HG03097 (cell line): ENCODE measurements around the gene SPEM3.

Experiments
- ATAC-seq: cut with Tn5 transposase; IDR thresholded peaks from one replicate; pipeline ENCODE4 v1.9.1; 2021; ENCODE audit not compliant: unreplicated experiment, low FRiP score

The SPEM3 gene

DNA sequence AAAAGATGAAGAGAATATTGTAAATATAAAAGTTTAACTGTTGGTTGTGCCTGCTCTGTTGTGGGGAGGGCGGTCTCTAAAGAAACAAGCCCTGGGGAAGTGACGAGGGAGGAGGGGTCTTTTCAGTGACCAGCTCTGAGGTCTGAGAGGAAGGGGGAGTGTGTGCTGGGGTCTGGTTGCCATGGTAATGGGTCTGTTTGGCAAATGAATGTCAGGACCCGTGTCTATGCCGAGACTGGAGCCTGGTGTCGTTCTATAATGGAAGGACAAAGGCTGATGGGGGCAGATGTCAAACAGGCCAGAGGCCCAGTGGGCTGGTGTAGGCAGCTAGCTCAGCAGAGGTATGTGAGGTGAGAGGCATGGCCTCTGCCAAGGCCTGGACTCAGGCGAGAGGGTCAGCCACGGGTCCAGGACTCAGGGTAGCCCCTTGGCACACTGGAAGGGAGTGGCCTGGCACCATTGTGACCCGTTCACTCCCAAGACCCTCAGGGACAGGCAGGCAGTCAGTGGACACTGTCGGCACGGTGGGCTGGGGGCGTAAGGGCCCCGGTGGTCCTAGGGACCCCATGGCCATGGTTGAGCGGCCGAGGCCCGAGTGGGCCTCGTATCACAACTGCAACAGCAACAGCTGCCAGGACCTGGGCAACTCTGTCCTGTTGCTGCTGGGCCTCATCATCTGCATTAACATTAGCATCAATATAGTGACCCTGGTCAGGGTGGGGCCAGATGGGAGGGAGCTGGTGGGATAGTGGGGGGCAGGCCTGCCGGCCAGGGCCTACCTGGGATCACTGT is 8.6 kb upstream of the SPEM3 start, which contains the start of gene SPEM1:
SPEM1 (plus strand) TSS at position 506 of the 792 bp plus-strand sequence; CDS start at position 567, 61 bp downstream.
- no peak for ATAC-seq

GRCh38 chr17:7421186-7421585 is 7.5 kb upstream of the SPEM3 start:
- no peak for ATAC-seq

- no peak for ATAC-seq
Measured at GRCh38 chr17:7423679-7424078, 5.0 kb upstream of the SPEM3 start.

GRCh38 chr17:7425316-7425715 is 3.3 kb upstream of the SPEM3 start, which contains the start of gene SPEM2:
Gene SPEM2 (plus strand): TSS chr17:7425616. CDS start chr17:7425689, 73 bp downstream.
- ATAC-seq = no peak

GRCh38 chr17:7425756-7426155 is 2.9 kb upstream of the SPEM3 start:
- no peak for ATAC-seq

DNA sequence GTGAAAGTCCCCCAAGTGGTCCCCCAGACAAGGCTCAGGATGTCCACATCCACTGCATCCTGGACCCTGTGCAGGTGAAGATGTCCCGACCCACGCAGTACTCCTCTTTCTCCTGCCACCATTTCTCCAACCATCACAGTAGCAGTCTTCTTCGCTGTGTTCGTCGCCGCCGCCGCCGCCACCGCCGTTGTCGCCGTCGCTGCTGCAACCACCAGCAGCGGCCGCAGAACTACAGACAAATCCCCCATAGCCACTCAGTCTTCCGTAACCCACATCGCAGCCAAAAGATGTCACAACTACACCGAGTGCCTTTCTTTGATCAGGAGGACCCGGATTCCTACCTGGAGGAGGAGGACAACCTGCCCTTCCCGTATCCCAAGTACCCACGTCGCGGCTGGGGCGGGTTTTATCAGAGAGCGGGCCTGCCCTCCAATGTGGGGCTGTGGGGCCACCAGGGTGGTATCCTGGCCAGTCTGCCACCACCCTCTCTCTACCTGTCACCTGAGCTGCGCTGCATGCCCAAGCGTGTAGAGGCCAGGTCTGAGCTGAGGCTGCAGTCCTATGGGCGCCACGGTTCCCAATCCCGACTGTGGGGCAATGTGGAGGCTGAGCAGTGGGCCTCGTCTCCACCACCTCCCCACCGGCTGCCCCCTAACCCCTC is 2.3 kb upstream of the SPEM3 start:
- ATAC-seq = no peak

DNA sequence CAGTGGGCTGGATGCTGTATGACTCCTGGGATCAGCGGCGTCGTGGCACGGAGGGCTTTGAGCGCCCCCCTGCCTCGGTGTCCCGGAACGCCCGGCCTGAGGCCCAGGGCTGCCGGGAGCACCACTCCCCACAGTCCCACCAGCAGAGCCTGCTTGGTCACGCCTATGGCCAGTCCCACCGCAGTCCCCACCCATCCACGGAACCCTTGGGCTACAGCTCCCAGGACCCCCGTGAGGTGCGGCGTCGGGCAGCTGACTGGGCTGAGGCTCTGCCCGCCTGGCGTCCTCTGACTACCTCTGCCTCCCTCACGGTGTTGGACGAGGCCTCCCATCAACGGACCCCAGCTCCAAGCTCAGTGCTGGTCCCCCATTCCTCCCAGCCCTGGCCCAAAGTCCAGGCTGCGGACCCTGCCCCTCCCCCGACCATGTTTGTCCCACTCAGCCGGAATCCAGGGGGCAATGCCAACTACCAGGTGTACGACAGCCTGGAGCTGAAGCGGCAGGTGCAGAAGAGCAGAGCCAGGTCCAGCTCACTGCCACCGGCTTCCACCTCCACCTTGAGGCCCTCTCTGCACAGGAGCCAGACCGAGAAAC is 1.7 kb upstream of the SPEM3 start:
- no peak for ATAC-seq

DNA sequence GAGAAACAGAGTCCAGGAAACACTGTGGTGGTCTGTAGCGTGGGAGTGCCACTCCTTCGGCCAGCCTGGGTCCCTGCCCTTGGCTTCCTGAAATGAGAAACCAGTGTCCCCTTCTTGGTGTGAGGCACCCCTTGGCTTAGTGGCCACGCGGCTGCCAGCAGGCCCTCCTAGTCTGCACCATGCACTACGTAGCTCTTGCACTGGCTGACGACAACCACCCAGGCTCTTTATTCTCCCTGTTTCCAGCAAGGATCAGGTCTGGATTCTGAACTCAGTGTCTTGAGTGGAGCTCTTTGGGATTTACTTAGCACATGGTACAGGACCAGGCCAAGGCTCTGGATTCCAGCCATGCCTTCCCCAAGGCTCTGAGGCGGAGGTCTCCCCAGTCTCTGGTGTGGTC is 1.1 kb upstream of the SPEM3 start:
- ATAC-seq = no peak

- no peak for ATAC-seq
Measured at GRCh38 chr17:7429722-7430121, 1.1 kb downstream of the SPEM3 start.

- no peak for ATAC-seq
Measured at GRCh38 chr17:7431231-7431630, 2.6 kb downstream of the SPEM3 start.

DNA sequence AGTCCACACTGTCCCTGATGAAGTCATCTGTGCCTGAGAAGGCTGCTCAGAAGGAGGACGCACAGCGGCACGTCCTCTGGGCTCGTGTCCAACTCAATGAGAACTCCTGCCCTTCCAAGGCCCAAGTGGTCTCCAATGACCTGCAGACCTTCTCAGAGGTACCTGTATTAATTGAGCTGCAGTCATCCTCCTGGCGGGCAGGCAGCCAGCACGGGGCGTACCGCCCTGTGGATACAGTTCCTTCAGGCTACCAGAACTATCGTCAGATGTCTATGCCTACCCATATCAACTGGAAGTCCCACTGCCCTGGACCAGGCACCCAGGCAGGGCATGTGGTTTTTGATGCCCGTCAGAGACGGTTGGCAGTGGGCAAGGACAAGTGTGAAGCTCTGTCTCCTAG is 3.6 kb downstream of the SPEM3 start:
- no peak for ATAC-seq

GRCh38 chr17:7435676-7436555 is 7.3 kb downstream of the SPEM3 start:
- ATAC-seq = peak; percentile 18

GRCh38 chr17:7436556-7437368 is 8.1 kb downstream of the SPEM3 start:
- peak; percentile 45 for ATAC-seq

DNA sequence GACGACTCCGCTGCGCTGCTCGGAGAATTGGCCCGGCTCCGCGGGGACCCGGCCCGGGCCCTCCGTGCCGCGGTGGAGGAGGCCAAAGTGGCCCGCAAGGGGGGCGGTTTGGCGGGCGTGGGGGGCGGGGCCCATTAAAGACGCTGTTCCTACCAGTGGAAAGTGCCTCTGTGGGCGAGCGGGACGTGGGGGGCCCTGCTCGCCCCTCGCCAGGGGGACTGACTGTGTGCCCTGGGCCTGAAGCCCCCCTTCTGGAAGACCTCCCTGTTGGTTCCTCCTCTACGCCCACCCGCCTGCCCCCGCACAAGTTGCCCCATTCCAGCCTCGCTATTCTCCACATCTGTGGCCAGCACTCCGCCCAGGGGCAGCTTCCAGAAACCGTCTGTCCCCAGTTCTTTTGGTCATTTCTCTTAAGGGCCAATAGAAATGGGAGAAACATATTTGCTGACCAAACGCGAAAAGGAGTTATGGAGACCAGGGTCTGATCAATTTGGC is 8.8 kb downstream of the SPEM3 start:
- ATAC-seq = peak; percentile 0

DNA sequence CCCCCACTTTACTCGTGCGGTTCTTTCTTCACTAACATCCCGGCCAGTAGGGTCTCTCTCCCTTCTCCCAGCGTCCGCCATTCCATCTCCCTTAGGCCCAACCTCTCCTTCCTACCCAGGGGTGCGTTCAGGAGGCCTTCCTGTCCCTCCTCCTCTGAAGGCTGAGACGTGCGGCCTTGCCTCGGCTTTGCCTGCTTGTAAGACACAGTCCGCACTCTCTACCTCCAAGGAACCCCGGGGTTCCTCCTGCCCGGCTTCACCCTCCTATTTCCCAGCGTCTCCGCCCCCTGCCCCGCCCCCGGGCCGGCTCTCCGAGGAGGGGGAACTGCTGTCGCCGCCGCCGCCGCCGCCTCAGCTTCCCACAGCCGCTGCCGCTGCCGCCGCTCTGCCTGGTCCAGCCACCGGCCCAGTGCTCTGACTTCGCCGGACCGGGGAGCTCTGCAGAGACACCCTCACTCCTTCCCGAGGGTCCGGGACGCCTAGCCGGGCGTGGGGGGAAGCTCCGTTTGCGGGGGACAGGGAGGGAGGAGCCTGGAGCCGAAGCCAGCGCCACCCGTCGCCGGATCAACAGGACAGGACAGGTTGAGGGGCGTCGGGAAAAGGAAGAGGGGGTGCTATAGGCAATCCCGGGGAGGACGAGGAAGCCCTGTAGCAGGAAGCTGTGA is 9.4 kb downstream of the SPEM3 start:
- no peak for ATAC-seq

DNA sequence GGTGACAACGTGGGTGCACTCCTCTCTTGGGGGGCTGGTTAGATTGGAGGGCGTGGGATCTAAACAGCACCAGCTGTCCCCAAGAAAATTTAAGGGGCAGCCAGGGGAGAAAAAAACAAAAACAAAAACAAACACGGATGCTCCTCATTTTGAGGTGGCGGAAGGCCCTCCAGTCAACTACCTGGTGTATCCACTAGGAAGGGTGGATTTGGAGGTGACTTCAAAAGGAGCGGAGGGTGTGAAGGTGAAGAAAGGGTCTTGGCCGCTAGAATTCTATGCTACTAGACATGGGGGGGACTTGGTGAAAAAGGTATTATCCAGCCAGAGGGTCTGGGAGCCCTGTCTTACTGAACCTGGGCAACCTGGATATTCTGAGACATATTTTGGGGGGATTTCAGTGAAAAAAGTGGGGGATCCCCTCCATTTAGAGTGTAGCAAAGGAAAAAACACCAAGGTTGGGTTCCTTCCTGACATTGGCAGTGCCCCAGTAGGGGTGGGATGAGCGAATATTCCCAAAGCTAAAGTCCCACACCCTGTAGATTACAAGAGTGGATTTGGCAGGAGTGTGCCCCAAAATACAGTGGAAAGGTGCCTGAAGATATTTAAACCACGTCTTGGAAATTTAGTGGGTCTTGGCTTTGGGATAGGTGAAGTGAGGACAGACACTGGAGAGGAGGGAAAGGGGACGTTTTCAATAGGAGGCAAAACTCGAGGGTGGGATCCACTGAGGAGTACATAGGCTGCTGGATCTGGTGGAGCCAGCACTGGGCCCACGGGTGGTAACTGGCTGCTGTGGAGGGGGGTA is 10.2 kb downstream of the SPEM3 start:
- no peak for ATAC-seq

GRCh38 chr17:7439462-7440112 is 10.9 kb downstream of the SPEM3 start, which contains the start of gene FGF11:
Gene FGF11 (plus strand): TSS chr17:7439512. CDS start chr17:7439621, 109 bp downstream.
- ATAC-seq = no peak
